ENCODE results near the gene CNR2.

CNR2 gene

DNA sequence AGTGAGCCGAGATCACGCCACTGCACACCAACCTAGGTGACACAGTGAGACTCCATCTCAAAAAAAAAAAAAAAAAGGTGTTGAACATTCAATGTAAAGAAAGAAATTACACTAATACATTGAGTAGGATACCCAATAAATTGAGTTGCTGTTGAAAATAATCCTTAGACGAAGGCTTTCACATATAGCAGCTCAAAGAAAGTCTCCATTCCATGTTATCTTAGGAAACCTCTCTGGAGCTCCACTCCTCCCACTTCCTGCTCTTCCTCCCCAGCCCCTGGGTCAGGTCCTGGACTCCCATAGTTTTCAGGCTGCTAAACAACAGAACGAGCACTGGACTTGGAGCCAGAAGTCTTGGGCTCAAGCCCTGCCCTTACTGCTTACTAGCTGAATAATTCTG, 15.6 kb upstream of the CNR2 start:
- H3K9me3 Mint-ChIP-seq = no peaks in the 10 kb centered on the region
- H3K27ac Mint-ChIP-seq = no peak overlapping the region
- no peaks in the 10 kb centered on the region for H3K36me3 Mint-ChIP-seq
- no peak for DNase-seq
- no peaks in the 10 kb centered on the region for H3K4me1 Mint-ChIP-seq
- no peak overlapping the region for H3K4me3 Mint-ChIP-seq
- CTCF ChIA-PET = interaction anchor here (0.8 to 1.3 kb wide), 2 partner anchors 16 to 157 kb away, joined by 3 to 4 read pairs; no protein-coding TSS in a partner anchor
- peaks cover 22% of the 10 kb centered on the region for H3K27me3 Mint-ChIP-seq

DNA sequence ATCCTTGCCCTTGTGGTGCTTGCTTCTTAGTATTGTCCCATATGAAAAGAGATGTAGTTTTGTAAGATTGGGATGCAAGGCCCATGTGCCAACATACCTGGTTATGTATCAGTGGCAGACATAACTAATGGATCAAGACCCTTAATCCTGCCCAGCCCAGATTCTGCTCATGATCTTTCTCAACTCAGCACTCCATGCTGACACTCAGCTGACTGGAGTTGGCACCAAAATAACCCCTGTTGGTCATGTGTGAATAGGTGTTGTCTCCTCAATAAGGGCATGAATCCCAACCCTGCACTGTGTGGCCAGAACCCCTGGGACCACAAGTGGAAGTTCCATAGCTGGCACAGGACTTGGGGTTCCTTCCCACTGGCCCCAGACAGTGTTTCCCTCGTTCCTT, 13.9 kb upstream of the CNR2 start:
- no peak for DNase-seq
- no peaks in the 10 kb centered on the region for H3K4me1 Mint-ChIP-seq
- H3K4me3 Mint-ChIP-seq = no peak overlapping the region
- no peak overlapping the region for H3K27ac Mint-ChIP-seq
- CTCF ChIA-PET = no interaction called here
- peaks cover 27% of the 10 kb centered on the region for H3K27me3 Mint-ChIP-seq
- H3K9me3 Mint-ChIP-seq = no peaks in the 10 kb centered on the region
- H3K36me3 Mint-ChIP-seq = no peaks in the 10 kb centered on the region

DNA sequence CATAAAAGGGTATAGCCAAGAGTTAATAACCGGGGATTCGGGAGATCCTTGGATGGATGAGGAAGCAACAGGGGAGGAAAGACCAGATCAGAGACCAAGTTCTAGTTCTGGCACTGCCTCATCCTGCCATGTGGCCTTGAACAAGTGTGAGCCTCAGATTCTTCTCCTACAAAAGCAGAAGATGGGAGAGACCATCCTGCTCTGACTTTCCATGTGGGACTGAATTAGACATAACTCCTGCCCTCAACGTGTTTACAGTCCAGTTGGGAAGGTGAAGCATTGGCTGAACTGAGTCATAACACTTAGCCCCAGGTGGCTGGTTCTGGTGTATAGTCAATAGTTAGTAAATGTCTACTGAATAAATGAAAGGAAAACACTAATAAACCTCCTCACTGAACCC, 12.1 kb upstream of the CNR2 start:
- Mint-ChIP-seq H3K36me3 (no peaks in the 10 kb centered on the region), H3K4me1 (no peaks in the 10 kb centered on the region), H3K4me3 (no peak overlapping the region), H3K9me3 (no peaks in the 10 kb centered on the region), H3K27ac (no peak overlapping the region), H3K27me3 (peaks cover 27% of the 10 kb centered on the region)
- no peak for DNase-seq
- CTCF ChIA-PET = no interaction called here

DNA sequence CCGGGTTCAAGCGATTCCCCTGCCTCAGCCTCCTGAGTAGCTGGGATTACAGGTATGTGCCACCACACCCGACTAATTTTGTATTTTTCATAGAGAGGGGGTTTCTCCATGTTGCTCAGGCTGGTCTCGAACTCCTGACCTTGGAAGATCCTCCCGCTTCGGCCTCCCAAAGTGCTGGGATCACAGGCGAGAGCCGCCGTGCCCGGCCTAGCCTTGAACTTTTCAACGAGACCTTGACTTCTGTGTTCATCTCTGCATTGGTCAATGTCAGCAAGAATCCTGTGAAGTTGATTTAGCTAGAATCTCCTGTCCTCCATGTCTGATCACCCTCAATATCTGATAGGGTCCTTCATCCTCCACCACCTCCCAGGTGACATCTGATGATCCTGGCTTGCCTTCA, 11.4 kb upstream of the CNR2 start:
- peaks cover 3% of the 10 kb centered on the region for H3K4me1 Mint-ChIP-seq
- H3K27me3 Mint-ChIP-seq = peaks cover 26% of the 10 kb centered on the region
- H3K36me3 Mint-ChIP-seq = no peaks in the 10 kb centered on the region
- CTCF ChIA-PET = no interaction called here
- H3K9me3 Mint-ChIP-seq = no peaks in the 10 kb centered on the region
- no peak overlapping the region for H3K4me3 Mint-ChIP-seq
- DNase-seq = no peak
- H3K27ac Mint-ChIP-seq = no peak overlapping the region

DNA sequence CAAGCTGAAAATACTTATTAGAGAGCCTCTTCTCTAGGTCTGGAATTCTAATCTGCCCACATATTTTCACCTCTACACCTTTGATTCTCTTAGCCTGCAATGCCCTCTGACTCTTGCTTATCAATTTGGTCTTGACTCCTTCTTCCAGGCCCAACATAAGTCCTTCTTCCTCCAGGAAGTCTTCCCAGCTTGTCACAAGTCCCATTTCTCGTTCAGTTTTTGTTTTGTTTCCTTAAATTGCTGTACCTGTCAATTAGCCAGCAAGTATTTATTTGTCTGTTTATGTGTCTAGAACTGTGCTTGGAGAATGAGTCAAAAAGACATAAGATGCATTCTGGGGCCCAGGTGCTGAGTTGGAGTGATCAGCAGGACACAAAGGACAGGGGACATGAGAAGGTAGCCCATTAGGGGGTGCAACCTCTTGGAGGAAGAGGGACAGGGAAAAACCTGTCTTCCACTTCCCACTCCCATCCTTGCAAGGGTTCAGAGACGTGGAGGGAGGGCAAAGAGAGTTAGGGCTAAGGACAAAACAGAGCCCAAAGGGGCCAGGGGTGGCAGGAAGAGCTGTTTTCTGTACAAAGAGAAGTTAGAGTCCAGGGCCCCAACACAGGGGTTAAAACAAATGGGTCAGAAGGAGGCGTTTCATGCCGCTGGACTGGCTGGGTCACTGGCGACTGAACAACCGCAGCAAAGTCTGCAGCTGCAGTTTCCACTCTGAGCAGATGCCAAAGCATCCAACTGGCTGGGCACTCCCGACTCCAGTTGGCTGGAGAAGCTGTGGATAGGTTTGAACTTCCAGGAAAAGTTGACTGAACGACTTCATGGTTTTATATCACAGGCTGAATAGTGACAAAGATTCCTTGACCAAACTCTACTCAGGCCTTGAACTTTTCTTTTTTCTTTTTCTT, 10.7 kb upstream of the CNR2 start:
- H3K27me3 Mint-ChIP-seq = peaks cover 24% of the 10 kb centered on the region
- no peak overlapping the region for H3K4me3 Mint-ChIP-seq
- no peaks in the 10 kb centered on the region for H3K9me3 Mint-ChIP-seq
- DNase-seq = no peak
- CTCF ChIA-PET = no interaction called here
- peaks cover 3% of the 10 kb centered on the region for H3K4me1 Mint-ChIP-seq
- no peaks in the 10 kb centered on the region for H3K36me3 Mint-ChIP-seq
- H3K27ac Mint-ChIP-seq = no peak overlapping the region

DNA sequence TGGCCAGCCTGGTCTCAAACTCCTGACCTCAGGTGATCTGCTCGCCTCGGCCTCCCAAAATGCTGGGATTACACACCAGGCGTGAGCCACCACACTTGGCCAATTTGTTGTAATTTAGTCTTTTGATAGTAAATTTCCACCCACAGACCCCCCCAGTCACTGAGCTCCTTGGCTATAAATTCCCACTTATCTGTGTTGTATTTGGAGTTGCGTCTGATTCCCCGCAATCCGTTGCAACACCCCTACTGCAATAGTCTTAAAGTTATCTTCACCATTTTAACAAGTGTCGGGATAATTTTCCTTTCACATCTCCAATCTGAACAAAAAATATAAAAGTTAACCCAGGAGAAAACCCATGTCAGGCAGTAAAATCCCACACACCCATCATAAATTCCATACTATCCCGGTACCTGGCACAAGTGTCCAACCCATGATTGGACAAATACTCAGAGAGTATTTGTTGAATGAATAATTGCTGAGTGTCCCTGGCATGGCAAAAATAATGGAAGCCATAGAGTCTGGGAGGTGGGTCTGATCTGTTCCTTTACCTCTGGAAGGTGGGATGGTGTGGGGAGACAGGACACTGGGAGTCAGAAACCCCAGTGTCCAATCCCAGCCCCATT, 9.3 kb upstream of the CNR2 start:
- no peak overlapping the region for H3K4me3 Mint-ChIP-seq
- peaks cover 23% of the 10 kb centered on the region for H3K27me3 Mint-ChIP-seq
- CTCF ChIA-PET = interaction anchor here (0.6 kb wide), 1 partner anchor 112 kb away, joined by 3 read pairs; no protein-coding TSS in a partner anchor
- no peak overlapping the region for H3K27ac Mint-ChIP-seq
- H3K4me1 Mint-ChIP-seq = peaks cover 3% of the 10 kb centered on the region
- no peaks in the 10 kb centered on the region for H3K36me3 Mint-ChIP-seq
- H3K9me3 Mint-ChIP-seq = no peaks in the 10 kb centered on the region
- DNase-seq = no peak

DNA sequence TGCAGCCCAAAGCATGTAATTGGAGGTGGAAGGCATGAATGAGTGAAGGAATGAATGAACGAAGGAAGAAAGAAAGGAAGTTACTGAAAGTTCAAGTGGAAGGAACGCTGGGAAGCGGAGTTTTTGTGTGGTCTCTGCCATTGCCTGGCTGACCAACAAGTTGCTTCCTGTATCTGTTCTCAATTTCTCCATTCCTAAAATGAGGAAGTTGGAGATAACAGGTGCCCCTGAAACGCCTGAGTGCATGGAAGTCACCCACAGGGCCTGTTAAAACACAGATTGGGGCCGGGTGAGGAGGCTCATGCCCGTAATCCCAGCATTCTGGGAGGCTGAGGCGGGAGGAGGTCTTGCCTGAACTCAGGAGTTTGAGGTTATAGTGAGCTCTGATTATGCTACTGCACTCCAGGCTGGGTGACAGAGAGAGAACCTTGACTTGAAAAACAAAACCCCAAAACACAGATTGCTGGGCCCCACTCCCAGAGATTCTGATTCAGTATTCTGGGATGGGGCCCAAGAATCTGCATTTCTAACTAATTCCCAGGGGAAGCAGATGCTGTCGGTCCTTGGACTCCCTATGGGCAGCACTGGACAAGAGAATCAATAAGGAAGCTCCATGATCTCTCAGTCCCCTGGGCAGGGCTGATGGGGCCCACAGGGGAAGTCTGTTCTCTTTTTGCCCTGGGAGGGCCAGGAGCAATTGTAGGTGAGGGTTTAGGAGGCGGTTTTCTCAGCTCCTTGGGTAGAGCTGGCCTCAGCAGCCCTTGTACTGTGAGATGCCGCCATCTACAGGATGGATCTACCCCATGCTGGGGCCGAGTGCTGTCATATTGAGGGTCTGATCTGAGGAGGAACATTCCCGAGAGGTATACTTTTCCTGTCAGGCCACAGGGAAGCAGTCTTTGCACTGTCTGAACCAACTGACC, 3.3 kb upstream of the CNR2 start:
- no peaks in the 10 kb centered on the region for H3K36me3 Mint-ChIP-seq
- H3K27me3 Mint-ChIP-seq = peaks cover 16% of the 10 kb centered on the region
- CTCF ChIA-PET = interaction anchor here (0.6 to 4.6 kb wide), 16 partner anchors 15 to 371 kb away, joined by 3 to 81 read pairs (median 4); partner anchors contain the start of genes HMGCL and LYPLA2
- peaks cover 34% of the 10 kb centered on the region for H3K4me1 Mint-ChIP-seq
- no peak overlapping the region for H3K4me3 Mint-ChIP-seq
- H3K9me3 Mint-ChIP-seq = no peaks in the 10 kb centered on the region
- DNase-seq = peak; percentile 78
- no peak overlapping the region for H3K27ac Mint-ChIP-seq

DNA sequence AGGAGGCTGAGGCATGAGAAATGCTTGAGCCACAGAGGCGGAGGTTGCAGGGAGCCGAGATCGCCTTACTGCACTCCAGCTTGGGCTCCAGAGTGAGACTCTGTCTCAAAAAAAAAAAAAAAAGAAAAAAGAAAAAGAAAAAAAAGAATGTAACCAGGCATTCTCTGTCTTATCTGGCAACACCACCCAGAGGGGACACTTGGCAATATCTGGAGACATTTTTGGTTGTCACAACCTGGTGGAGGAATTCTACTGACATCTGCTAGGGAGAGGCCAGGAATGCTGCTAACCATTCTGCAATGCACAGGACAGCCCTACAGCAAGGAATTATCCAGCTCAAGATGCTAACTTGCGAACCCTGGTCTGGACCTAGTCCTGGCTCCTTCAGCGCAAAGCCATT, 2.3 kb upstream of the CNR2 start:
- DNase-seq = no peak
- H3K4me3 Mint-ChIP-seq = no peak overlapping the region
- H3K36me3 Mint-ChIP-seq = no peaks in the 10 kb centered on the region
- peaks cover 16% of the 10 kb centered on the region for H3K27me3 Mint-ChIP-seq
- no peak overlapping the region for H3K27ac Mint-ChIP-seq
- peaks cover 1% of the 10 kb centered on the region for H3K9me3 Mint-ChIP-seq
- peaks cover 44% of the 10 kb centered on the region for H3K4me1 Mint-ChIP-seq
- CTCF ChIA-PET = interaction anchor here (0.6 to 4.6 kb wide), 5 partner anchors 106 to 161 kb away, joined by 4 to 81 read pairs (median 11); no protein-coding TSS in a partner anchor

DNA sequence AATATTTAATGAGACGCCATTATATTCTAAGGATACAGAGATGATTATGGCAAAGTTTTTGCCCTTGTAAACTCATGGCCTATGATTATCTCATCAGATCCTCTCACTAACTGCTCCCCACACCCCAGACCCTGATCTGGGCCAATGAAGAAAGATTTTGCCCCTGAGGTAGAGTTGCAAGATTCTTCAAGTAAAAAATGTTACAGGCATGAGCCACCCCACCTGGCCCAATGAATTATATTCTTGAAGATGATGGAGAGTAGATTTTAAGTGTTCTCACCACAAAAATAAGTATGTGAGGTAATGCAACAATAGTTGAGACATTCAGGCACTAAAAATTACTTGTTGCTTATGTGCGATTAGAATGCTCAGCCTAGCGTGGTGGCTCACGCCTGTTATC, 1.8 kb upstream of the CNR2 start:
- no peak overlapping the region for H3K4me3 Mint-ChIP-seq
- H3K9me3 Mint-ChIP-seq = peaks cover 1% of the 10 kb centered on the region
- CTCF ChIA-PET = interaction anchor here (3.0 to 4.6 kb wide), 2 partner anchors 106 to 144 kb away, joined by 48 to 81 read pairs; no protein-coding TSS in a partner anchor
- H3K27me3 Mint-ChIP-seq = peaks cover 13% of the 10 kb centered on the region
- H3K36me3 Mint-ChIP-seq = no peaks in the 10 kb centered on the region
- H3K4me1 Mint-ChIP-seq = peaks cover 48% of the 10 kb centered on the region
- DNase-seq = no peak
- no peak overlapping the region for H3K27ac Mint-ChIP-seq

DNA sequence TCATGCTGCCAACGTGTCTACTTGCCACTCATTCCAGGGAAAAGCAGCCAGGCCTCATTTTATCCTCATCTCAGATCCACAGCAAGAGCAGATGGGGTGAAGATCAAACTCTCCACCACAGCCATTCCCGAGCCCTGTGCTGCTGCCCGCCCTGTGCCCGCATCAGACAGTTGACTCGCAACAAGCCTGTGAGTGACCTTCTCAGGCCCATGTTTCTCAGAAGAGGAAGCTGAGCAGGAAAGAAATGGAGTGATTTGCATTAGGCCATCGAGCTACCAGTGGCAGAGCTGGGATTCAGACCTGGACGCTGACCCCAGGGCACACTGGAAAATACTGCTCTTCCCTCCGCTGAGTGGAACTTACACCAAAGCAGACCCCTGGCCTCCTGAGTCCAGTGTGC, 1.2 kb downstream of the CNR2 start:
- H3K27ac Mint-ChIP-seq = no peak overlapping the region
- no peaks in the 10 kb centered on the region for H3K36me3 Mint-ChIP-seq
- no peak for DNase-seq
- no peak overlapping the region for H3K4me3 Mint-ChIP-seq
- CTCF ChIA-PET = interaction anchor here (0.6 to 1.4 kb wide), 2 partner anchors 140 to 178 kb away, joined by 3 read pairs; no protein-coding TSS in a partner anchor
- H3K4me1 Mint-ChIP-seq = peaks cover 60% of the 10 kb centered on the region
- peaks cover 14% of the 10 kb centered on the region for H3K27me3 Mint-ChIP-seq
- H3K9me3 Mint-ChIP-seq = peaks cover 1% of the 10 kb centered on the region

DNA sequence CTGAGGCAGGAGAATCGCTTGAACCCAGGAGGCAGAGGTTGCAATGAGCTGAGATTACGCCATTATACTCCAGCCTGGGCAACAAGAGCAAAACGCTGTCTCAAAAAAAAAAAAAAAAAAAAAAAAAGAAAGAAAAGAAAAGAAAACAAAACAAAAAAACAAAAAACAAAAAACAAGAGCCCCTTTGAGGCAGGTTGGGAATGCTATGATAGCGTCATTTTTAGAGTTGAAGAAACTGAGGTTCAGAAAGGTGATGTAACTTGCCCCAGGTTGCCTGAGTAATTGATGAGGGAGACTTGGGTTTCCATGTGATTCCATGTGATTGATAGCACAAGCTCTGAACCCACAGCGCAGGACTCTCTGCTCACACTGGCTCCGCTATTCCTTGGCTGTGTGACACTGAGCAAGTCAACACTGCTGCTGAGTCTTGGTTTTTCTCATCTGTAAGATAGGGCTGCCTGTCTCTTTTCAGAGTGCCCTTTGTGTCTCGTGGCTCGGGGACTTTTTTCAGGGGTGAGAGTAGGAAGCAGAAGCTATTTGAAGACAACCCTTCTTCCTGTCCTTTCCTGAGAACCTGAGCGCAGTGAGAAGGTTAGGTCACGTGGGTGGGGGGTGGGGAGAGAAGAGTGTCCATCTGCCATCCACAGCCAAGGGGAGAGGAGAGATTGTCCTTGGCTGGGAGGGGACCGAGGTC, 2.5 kb downstream of the CNR2 start:
- peaks cover 1% of the 10 kb centered on the region for H3K9me3 Mint-ChIP-seq
- H3K36me3 Mint-ChIP-seq = no peaks in the 10 kb centered on the region
- peak overlapping the region; percentile 75 for H3K27ac Mint-ChIP-seq
- peak overlapping the region; percentile 24 for H3K4me3 Mint-ChIP-seq
- H3K27me3 Mint-ChIP-seq = peaks cover 6% of the 10 kb centered on the region
- peak; percentile 27 for DNase-seq
- CTCF ChIA-PET = interaction anchor here (0.8 to 1.4 kb wide), 2 partner anchors 100 to 139 kb away, joined by 3 read pairs; no protein-coding TSS in a partner anchor
- H3K4me1 Mint-ChIP-seq = peaks cover 60% of the 10 kb centered on the region

DNA sequence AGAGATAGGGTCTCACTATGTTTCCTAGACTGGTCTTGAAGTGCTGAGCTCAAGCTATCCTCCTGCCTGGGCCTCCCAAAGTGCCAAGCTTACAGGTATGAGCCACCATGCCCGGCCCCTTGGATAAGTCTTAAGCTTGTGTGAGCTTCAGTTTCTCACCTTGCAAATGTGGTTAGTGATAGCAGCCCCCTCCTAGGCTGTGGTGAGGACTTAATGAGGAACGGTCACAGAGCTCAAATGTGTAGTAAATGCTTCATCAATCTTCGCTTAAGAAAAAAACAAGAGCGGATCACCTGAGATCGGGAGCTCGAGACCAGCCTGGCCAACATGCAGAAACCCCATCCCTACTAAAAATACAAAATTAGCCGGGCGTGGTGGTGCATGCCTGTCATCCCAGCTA, 3.0 kb downstream of the CNR2 start:
- no peak overlapping the region for H3K27ac Mint-ChIP-seq
- peaks cover 9% of the 10 kb centered on the region for H3K27me3 Mint-ChIP-seq
- CTCF ChIA-PET = interaction anchor here (0.7 kb wide), 1 partner anchor 138 kb away, joined by 3 read pairs; no protein-coding TSS in a partner anchor
- peaks cover 1% of the 10 kb centered on the region for H3K9me3 Mint-ChIP-seq
- no peak for DNase-seq
- no peaks in the 10 kb centered on the region for H3K36me3 Mint-ChIP-seq
- H3K4me3 Mint-ChIP-seq = no peak overlapping the region
- H3K4me1 Mint-ChIP-seq = peaks cover 62% of the 10 kb centered on the region

DNA sequence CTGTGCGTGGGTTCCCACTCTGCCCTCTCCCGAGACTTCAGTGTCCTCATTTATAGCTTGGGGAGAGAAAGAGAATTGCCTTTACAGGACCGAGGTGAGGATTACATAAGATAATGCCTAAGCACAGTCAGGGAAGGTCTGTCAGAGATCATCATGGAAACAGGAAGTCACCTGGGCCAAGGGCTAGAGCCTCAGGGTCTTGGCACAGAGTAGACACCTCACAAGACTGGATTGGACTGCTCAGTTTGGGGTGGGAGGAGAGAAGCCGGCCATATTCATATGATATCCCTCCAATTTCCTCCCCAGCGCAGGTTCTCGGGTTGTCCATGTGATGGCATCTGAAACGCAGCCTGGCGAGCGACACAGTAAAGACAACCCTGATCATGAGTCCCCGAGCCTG, 3.8 kb downstream of the CNR2 start:
- peaks cover 63% of the 10 kb centered on the region for H3K4me1 Mint-ChIP-seq
- H3K4me3 Mint-ChIP-seq = no peak overlapping the region
- H3K27me3 Mint-ChIP-seq = peaks cover 17% of the 10 kb centered on the region
- no peak for DNase-seq
- peaks cover 1% of the 10 kb centered on the region for H3K9me3 Mint-ChIP-seq
- CTCF ChIA-PET = interaction anchor here (0.7 to 1.1 kb wide), 2 partner anchors 138 to 140 kb away, joined by 3 read pairs; no protein-coding TSS in a partner anchor
- no peak overlapping the region for H3K27ac Mint-ChIP-seq
- H3K36me3 Mint-ChIP-seq = no peaks in the 10 kb centered on the region
